HG03575 (cell line): ENCODE data around the gene FOXP4.

Source experiments
- ATAC-seq: cut with Tn5 transposase; IDR thresholded peaks from one replicate; pipeline ENCODE4 v1.9.1; 2021; ENCODE audit not compliant: unreplicated experiment, insufficient number of reproducible peaks, low FRiP score; ENCODE audit errors: extremely low read depth

FOXP4 gene

DNA sequence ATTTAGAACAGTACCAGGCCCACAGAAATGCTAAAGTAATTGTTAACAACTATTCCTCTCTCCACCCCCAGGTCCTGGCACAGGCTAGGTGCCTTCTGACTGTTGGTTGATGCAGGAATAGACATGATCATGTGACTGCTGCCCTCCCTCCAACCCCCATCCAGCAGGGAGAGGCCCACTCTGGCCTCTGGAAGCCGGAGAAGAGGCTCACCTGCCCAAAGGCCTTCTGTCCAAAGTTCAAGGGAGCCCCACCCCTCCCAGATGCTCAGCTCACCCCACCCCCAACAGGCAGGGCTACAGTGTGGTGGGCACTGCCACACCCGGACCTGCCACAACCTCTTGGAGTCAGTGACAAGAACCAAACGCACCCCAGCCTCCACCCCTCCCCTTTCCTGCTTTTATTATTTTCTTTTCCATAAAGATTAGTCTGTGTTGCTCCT is 26.9 kb upstream of the FOXP4 start:
- no peak for ATAC-seq

- no peak for ATAC-seq
These were observed 26.2 kb upstream of the FOXP4 start for GRCh38 chr6:41519745-41520699.

- no peak for ATAC-seq
These were observed 23.2 kb upstream of the FOXP4 start for GRCh38 chr6:41522780-41523548.

DNA sequence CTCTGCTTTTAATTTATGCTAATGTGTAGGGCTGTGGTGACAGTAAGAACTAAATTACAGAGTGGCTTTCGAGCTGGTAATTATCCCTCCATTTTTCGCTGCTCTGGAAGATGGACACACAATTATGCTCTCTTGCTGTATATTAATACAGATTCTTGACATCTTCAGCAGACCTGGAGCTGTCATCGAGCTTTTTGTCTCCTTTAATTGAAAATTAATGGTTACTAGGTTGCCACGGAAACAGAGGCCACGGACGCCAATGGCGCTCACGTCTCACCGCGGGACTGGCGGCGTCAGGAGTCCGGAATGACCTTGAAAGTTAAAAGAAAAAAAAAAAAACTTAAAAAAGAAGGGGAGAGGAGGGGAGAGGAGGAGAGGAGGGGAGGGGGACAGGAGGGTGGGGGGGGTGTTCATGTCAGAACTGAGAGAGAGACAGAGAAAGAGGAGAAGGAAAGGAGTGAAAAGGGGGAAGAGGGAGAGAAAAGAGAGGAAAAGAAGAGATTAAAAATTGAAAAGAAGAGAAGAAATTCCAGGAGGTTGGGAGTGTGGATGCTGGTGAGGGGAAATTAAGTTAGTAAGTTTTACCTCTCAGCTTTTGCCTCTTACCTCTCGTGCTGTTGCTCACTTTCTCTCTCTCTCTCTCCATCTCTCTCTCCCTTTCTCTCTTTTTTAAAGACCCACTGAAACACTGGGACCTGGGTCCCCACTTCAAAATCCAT is 22.1 kb upstream of the FOXP4 start:
- ATAC-seq, result no peak

- no peak for ATAC-seq
These were observed 21.6 kb upstream of the FOXP4 start for GRCh38 chr6:41524634-41525011.

DNA sequence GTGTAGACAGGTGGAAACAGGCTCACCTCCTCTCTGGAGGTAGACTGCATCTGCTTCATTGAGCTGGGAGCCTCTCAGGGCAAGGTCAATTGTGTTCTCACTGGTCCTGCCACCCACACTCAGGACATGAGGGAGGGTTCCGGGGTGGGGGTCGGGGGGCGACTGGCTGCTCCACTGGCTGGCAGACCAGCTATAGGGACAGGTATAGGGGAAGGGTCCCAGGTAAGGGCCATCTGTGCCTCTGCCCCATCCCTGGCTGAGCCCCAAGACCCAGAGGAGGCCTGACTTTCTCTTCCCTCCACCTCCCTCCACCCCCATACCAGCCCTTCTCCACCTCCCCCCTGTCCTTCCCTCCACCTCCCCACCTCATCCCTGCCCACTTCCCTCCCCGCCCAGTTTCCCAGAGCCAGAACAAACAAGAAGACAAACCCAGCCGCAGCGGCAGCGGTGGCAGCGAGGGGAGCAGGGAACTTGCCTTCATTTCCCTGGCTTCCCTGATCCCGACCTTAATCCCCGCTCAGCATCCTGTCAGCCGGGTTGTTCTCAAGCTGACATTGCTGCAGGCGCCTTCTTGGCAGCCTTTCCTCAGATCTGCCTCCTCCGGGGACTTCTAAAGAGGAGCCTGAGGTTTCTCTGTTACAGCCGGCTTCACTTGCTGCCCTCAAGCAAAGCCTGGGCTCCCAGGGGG is 18.3 kb upstream of the FOXP4 start:
- ATAC-seq, result no peak

DNA sequence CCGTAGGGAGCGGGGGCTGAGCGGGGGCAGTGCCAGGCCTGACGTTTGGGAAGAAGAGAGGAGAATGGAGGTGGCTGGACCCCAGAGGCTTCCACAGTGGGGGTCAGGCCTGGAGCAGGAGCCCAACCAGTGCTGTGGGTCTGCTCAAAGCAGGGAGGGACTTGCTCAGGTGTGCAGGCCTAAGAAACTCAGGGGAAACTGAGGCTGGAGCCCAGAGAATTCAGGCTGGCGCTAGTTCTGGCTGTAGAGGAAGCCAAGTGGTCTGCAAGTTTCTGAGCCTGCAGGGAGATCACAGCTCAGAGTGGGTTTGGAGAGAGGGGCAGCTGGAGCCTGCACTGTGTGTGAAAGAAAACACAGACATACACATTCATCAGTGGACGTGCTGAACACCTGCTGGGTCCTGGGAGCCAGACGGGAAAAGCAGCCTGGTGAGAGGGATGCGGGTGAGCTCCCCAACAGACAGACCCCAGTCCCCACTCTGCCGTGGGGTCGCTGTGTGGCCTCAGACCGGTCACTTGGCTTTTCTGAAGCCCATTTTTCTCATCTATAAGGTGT is 17.7 kb upstream of the FOXP4 start:
- ATAC-seq, result no peak

DNA sequence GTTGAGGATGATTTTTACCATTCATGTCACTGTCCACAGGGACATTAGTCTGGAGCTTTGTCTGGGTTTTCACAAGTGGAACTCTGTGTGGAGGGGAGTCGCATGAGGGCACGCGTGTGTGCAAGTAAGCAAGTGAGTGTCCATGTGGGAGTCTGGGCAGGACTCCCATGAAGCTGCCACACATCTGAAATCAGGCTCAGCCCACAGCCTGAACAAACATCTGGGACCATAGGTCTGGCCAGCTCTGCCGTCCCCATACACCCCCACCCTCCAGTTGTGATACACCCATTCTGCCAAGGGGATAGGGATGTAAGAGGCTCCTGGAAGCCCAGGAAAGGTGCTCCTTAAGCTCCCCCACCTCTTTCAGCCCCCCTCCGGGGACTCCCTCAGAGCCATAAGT is 17.1 kb upstream of the FOXP4 start:
- ATAC-seq, result no peak

- no peak for ATAC-seq
These were observed 16.2 kb upstream of the FOXP4 start for GRCh38 chr6:41529970-41530369.

DNA sequence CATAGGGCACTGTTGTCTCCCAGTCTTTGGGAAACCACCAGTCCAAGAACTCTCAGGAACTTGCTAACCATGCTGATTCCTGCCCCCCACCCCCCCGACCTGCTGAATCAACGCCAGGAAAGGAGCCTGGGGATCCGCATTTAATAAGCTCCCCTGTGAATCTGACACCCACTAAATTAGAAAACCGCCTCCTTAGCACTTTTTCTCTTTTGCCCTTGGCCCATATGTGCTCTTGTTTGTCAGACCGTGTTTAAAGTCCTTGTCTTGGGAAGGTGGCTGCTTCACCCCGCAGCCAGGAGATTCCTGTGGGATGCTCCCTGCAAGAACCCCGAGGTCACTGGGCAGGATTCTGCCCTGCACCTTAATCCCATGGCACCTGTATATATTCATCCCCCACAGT is 15.7 kb upstream of the FOXP4 start:
- no peak for ATAC-seq

- ATAC-seq, result no peak
These were observed 15.2 kb upstream of the FOXP4 start for GRCh38 chr6:41531016-41531415.

DNA sequence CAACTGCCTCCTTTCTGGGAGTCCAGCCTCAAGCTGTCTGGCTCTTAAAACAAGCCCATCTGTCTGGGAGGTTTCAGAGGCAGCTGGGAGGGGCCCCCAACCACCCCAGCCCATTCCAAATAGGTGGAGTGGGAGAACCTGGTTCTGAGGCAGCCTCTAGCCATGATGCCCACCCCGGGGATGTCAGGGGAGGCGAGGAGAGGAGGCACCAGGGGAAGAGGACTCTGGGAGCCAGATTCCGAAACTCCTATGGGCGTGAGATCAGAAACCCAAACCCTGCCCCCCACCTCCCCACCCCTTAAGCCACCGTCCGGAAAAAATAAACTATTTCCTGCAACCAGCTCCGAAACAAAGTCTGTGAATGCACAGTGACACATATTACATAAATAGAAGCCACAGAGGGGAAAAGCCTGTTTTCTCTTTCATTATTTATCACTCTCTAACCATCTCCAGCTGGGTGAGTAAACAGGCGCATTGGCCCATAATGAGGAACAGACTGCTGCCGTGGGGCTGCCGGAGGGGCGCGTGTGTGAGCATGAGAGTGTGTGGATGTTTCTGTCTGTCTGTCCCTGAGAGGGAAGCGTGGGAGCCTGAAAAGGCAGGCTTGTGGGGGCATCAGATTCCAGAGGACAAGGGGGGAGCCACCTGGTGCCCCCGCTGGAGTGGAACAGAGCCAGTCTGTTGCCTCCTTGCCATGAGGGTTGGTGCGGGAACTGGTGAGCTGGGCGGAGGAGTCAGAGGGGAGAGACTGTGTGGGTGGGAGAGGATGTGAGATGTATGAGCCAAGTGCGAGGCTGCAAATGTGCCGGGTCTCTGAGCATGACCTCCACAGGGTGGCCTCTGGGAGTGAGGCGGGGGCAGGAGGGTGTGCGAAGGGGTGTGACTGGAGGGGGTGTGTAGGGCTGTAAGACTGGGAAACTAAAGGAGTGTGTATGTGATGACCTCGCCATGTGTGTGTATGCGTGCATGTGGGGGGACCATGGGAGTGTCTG is 14.3 kb upstream of the FOXP4 start:
- ATAC-seq, result peak; percentile 71

DNA sequence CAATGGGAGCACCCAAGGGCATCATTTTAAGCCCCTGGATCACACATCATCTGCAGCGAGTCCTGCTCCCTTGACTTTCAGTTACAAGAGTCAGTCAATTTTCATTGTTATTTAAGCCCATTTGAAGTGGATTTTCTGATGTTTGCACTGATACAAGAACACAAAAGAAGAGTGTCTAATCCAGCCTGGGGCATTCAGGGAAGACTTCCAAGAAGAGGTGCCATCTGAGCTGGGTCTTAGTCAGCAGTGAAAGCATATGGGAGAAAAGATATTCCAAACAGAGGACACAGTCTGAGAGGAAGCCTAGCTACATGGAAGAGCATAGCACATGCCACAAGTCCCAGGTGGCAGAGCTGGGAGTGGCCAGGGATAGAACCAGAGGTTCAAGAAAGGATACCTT is 10.4 kb upstream of the FOXP4 start:
- no peak for ATAC-seq

DNA sequence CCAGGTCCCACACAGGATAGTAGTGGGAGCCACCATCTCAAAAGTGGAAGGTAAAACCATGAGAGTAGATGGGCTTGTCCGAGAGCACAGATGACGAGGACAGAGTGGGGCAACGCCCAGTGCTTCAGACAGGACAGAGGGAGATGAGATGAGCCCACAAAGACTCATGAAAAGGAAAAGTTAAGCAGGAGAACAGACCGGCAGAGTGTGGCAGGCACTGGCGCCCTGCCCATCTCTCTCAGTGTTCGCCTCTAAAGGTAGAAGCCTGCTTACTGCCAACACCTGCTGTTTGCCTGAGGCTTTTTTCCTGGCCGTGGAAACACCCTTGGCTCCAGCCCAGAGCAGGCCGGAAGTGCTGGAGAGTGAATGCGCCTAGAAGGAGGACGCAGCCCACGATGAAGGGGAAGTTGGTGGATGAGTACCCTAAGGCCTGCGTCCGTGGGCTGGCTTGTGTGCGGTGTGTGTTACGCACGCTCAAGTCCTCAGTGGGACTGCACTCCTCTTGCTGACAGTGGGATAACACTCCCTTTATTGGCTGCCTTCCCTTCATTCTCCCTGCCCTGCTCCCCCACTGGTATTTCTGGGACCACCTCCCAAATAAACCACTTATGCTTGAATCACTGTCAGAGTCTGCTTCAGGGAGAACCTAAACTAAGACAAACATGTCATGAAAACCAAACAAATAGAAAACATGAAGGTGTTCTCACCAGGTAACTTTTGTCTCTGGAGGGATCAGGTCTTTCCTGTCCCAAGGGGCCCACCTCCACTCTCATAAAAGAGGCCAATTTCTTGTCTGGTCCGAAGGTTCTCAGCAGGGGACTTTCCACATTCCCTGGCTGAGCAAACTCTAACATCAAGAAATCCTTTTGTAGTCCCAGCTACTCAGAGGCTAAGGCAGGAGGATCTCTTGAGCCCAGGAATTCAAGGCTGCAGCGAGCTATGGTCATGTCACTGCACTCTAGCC is 9.1 kb upstream of the FOXP4 start:
- no peak for ATAC-seq

GRCh38 chr6:41538556-41539182 is 7.5 kb upstream of the FOXP4 start:
- ATAC-seq, result no peak

DNA sequence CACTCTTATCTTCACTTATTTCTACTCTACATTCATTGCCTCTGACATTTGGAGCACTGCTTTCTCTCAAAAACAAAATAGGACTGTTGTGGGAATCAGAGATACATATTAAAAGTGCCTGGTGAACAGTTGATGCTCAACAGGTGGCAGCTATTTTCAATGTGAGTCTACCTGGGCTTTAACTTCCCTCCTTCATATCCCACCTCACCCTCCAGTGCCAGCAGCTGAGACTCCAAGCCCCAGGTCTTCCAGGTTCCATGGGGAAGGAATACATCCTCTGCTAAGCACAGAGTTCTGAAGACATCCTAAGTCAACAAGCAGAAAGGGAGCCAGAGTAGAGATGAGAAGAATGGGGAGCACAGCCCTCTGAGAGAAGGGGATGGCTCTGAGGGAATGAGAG is 7.0 kb upstream of the FOXP4 start:
- ATAC-seq, result no peak
